CD4-positive, alpha-beta T cell treated with Interferon alpha-2 for 1 hour (primary cell): ENCODE results near the gene LCN2.
A peak's percentile ranks its signal among the peaks of the same experiment; 100 is the strongest.

Experiments used
- DNase-seq, 2 donors: peaks; one replicate each; pipeline ENCODE4 v3.0.0-alpha.2; 2020 to 2022

The LCN2 gene

GRCh38 chr9:128115187-128116103, 33.8 kb upstream of the LCN2 start:
- peak; percentile 31 to 67 for DNase-seq

- DNase-seq: no peak
Measured at GRCh38 chr9:128116104-128117083, 32.9 kb upstream of the LCN2 start.

- peak; percentile 91 to 94 for DNase-seq
Measured at GRCh38 chr9:128117613-128118471, 31.4 kb upstream of the LCN2 start.

GRCh38 chr9:128118472-128118857, 30.8 kb upstream of the LCN2 start:
- DNase-seq: no peak

GRCh38 chr9:128118971-128119665, 30.1 kb upstream of the LCN2 start:
- DNase-seq: no peak

GRCh38 chr9:128120061-128120740, 29.1 kb upstream of the LCN2 start:
- DNase-seq: no peak

GRCh38 chr9:128120741-128121465, 28.4 kb upstream of the LCN2 start:
- no peak for DNase-seq

- DNase-seq: no peak
Measured at GRCh38 chr9:128121466-128121810, 27.8 kb upstream of the LCN2 start.

- no peak for DNase-seq
Measured at GRCh38 chr9:128121924-128122808, 27.1 kb upstream of the LCN2 start.

- DNase-seq: no peak
Measured at GRCh38 chr9:128122809-128123175, 26.5 kb upstream of the LCN2 start.

- DNase-seq: no peak
Measured at GRCh38 chr9:128123451-128124080, 25.7 kb upstream of the LCN2 start.

GRCh38 chr9:128124451-128124850, 24.8 kb upstream of the LCN2 start:
- no peak for DNase-seq

- peak; percentile 25 to 57 for DNase-seq
Measured at GRCh38 chr9:128124873-128125579, 24.2 kb upstream of the LCN2 start.

- DNase-seq: no peak
Measured at GRCh38 chr9:128125580-128126354, 23.5 kb upstream of the LCN2 start.

GRCh38 chr9:128127568-128127989, 21.7 kb upstream of the LCN2 start, which contains the start of gene PTGES2:
TSS of gene PTGES2 (minus strand) at chr9:128127729. CDS start at chr9:128127717, 12 bp downstream.
- DNase-seq: peak; percentile 79 to 89

- peak; percentile 85 to 92 for DNase-seq
Measured at GRCh38 chr9:128127990-128128835, 21.0 kb upstream of the LCN2 start.
